NCI-H1417 treated with DMSO at 0.1 percent for 48 hours (cell line): ENCODE results near the gene MCAM.
A peak's percentile ranks its signal among the peaks of the same experiment; 100 is the strongest.

Experiments
- DNase-seq: peaks from one replicate; lab custom pipeline; 2025; lab: John Stamatoyannopoulos, UW

Gene MCAM

DNA sequence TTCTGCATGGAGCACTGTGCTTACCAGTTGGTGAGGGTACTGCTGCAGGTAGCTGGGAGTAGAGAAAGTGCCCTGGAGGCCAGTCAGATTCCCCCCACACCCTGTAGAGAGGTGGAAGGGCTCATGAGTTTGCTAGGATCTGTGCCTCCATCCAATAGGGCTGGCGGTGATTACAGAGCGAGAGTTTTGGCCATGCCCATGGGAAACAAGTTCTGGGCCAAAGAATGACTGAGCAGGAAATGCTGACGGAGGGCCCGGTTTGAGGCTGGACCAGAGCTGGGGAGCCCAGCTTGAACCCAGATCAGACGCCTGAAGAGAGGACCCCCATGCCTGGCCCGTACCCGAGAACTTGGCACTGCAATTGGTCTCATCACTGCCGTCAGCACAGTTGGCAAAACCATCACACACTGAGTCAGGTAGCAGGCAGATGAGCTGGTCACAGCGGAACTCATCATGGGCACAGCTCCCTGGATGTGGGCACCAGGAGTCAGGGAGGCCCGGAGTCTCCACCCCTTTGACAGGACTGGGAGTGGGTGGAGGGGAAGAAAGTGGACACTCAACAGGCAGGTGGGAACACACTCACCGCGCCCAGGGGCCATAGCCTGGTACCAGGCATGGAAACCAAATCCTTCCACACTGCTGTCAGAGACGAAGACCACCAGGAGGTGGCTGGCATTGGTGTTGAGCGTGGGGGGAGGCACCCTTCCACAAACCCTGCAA lies 27.5 kb upstream of the MCAM start:
- no peak for DNase-seq

- DNase-seq, result no peak
Measured at GRCh38 chr11:119343726-119344125, 26.8 kb upstream of the MCAM start.

DNA sequence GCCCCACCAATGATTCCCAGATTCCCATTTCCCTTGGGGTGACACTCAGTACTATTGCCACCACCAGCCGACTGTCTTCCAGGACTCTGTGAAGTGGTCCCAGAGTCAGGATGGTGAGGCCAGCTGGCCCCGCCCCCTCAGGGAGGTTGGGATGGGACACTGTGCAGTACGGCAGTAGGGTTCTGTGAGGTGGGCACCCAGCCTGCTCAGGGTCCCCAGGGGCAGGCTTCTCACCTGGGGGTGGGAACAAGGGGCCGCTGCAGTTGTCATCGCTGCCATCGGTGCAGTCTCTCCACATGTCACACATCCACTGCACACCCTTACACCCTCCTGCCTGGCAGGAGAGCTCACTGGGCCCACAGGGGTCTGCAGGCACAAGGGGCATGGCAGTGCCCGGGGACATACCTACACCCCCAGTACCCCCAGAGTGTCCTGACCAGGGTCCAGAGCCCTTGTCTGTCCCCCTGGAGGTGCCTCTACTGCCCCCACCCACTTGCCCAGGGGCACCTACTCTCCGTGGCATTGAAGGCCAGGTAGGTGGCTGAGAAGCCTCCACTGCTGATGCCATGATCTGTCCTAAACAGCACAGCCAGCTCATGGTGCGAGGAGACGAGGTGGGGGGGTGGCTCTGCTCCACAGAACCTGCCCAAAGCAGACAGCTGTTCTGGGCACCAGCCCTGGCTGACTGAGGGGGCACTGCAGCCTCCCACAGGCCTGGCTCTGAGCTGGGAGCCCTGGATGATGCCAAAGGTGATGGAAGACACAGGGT lies 25.6 kb upstream of the MCAM start:
- DNase-seq, result no peak

- no peak for DNase-seq
Measured at GRCh38 chr11:119342023-119342300, 25.0 kb upstream of the MCAM start.

- DNase-seq, result no peak
Measured at GRCh38 chr11:119341222-119342022, 24.5 kb upstream of the MCAM start.

DNA sequence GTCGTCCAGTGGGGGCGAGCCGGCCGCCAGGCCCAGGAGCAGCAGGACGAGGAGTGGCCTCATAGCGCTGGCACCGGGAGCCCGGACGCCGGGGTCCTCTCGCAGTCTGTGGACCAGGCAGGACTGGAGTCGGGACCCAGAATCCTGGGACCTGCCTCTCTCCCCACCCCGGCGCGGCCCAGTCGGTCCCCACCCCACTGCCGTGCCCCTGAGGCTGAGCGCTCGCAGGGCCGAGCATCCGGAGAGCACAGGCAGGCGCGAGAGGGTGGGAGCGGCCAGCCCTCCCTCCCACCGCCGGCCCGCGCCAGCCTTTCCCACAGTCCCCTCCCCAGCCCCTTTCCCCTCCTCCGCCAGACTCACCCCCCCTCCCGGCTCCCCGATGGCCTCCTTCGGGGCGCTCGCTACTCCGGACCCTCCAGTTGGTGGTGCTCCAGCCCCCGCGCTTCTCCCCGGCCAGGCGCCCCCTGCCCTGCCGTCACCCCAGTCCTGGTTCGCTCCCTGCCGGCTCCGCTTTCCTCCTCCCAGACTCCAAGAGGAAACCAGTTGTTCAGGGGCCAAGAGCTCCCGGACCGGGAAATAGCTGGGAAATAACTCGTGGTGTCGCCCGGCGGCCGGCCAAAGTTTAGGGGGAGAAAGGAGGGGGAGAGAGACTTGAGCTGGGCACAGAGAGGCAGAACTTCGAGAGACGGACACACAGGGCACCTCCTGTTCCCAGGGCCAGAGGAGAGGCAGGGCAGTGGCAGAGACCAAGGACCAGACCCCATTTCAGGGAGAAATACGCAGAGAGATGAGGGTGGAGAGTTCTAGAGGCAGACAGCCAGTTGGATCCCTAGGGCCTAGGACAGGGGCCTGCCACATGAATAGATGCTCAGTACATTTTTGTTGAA lies 23.6 kb upstream of the MCAM start, which contains the start of gene C1QTNF5:
Gene C1QTNF5, minus strand, starts transcription at position 549 of the 887 bp plus-strand sequence. Its CDS starts 486 bp downstream, at position 63.
- no peak for DNase-seq

DNA sequence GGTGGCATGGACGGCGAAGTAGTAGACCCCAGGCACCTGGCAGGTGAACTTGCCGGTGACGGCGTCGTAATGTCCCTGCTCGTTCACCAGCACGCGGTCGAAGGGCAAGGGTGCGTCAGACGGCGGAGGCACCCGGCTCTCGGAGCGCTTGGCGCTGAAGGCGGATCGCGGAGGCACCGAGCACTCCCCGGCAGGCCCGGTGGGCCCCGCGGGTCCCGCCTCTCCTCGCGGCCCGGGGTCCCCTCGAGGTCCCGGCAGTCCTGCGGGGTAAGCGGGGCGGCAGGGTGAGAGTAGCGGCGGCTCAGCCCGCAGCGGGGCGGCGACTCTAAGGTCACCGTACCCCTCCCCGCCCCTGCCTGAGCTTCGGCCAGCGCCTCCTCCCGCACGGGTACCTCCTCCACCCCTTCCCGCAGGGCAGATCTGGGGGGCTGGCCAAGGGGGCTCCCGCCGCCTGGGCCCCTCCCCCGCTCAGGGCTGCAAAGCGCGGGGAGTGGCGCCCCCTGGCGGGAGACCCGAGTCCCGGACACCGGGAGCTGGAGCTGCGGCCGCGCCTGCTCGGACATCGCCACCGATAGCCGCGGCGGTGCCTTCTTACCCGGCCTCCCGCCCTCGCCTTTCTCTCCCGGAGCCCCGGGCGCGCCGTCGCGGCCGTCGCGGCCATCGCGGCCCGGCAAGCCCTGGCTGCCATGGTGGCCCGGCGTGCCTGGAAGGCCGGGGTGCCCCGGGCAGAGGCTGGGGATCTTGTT lies 22.8 kb upstream of the MCAM start:
- no peak for DNase-seq

DNA sequence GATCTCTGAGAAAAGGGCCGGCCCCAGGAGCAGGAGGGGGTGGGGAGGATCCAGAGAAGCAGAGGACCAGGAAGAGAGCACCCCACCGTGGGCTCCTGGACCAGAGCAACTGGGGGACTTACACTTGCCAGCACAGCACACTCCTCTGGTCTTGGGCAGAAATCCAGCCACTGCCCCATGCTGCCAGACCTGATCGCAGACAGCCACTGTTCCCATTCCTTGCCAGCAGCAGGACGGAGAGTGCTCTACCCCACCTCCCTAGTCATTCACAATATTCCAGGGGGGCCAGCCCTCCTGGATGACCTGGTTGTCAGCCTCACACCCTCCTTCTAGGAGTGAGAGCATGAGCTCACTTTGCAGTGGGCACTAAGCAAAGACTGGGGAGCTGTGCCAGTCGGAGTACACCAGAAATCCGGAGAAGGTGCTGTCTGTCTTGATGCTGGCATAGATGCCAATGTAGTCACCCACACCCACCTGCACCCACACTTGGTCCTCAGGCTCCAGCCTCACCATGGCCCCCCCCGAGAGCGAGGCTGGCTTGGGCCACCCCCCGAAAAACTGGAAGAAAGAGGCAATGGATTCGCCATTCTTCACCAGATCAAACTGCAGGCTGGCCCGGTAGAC lies 22.1 kb upstream of the MCAM start:
- DNase-seq, result no peak

DNA sequence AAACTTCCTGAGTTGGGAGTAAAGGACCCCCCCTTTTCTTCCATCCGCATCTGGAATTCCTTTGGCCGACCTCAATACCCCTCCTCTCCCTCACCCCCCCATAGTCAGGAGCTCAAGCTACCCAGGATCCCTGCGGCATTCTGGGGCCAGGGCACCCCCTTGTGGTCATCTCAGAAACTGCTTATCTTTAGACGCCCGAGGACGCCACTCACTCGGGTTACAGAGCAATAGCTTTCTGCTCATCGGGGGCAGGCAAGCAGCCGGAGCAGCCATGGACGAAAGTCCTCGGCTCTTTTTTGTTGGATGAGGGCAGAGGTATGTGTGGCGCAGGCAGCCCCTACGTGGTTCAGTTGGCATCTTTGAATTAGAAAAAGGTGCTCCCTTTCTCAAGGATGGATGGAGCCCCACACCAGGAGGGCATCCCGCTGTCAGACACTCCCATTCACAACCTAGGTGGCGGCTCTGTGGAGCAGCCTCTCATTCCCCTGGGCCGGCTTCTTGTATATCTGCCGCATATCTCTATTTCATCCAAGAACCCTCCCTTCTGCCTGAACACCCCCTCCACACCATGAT lies 21.5 kb upstream of the MCAM start:
- DNase-seq, result no peak

GRCh38 chr11:119337581-119338317 lies 20.8 kb upstream of the MCAM start:
- no peak for DNase-seq

- DNase-seq, result no peak
Measured at GRCh38 chr11:119336744-119337469, 20.0 kb upstream of the MCAM start.

DNA sequence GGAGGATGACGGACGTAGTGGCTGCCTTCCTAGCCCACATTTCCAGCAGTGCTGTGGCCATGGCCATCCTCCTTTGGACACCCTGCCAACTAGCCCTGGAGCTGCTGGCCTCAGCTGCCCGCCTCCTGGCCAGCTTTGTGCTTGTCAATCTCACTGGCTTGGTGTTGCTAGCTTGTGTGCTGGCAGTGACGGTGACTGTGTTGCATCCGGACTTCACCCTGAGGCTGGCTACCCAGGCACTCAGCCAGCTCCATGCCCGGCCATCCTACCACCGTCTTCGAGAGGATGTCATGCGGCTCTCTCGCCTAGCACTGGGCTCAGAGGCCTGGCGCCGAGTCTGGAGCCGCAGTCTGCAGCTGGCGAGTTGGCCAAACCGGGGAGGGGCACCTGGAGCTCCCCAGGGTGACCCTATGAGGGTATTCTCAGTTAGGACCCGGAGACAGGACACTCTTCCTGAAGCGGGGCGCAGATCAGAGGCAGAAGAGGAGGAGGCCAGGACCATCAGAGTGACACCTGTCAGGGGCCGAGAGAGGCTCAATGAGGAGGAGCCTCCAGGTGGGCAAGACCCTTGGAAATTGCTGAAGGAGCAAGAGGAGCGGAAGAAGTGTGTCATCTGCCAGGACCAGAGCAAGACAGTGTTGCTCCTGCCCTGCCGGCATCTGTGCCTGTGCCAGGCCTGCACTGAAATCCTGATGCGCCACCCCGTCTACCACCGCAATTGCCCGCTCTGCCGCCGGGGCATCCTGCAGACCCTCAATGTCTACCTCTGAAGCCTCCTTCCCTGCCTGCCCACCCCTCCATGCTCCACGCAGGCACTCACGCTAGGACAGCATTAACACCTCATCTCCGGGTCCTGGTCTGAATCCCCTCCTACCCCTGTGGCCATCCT lies 19.0 kb upstream of the MCAM start:
- DNase-seq, result no peak

DNA sequence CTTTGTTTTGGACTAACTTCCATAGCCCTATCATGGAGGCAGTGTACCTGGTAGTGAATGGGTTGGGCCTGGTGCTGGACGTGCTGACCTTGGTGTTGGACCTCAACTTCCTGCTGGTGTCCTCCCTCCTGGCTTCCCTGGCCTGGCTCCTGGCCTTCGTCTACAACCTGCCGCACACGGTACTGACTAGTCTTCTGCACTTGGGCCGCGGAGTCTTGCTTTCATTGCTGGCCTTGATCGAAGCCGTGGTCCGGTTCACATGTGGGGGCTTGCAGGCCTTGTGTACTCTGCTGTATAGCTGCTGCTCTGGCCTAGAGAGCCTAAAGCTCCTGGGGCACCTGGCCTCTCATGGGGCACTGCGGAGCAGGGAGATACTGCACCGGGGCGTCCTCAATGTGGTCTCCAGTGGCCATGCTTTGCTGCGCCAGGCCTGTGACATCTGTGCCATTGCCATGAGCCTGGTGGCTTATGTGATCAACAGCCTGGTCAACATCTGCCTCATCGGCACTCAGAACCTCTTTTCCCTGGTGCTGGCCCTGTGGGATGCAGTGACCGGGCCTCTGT lies 18.2 kb upstream of the MCAM start:
- no peak for DNase-seq

DNA sequence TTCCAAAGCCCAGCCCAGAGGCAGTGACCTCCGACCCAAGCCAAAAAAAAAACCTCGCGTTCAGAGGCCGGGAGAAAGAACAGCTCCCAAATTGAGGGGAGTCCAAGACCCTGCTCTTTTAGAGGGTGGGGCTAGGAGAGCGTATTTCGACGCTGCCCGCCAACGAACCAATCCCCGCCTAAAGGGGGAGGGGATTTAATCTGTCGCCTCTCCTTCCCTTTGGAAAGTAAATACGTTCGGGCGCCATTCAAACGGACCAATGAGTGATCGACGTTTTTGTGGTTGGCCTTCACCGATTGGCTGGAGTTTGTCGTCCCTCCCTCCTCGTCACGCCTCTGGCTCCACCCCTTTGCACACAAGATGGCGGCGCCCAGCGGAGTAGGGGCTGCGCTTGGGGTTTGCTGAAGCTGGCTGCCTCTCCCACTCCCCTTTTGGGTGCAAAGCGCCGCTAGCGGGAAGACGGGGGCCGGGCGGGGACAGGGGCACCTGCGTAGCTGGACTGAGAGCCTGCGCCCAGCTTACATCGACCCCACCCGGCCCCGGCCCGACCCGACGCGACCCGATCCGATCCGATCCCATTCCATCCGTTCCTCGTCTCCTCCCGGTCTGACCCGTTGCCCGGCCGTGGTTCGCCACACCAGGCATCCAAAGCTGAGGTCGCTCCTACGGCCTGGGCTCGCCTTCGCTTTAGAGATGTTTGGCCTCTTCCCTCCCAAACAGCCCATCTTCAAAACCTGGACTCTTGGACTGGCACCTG lies 17.4 kb upstream of the MCAM start, which contains the start of gene RNF26:
Gene RNF26, plus strand, starts transcription at position 354 of the 757 bp plus-strand sequence. CDS start 596 bp downstream, outside the sequence.
- DNase-seq, result peak; percentile 94

DNA sequence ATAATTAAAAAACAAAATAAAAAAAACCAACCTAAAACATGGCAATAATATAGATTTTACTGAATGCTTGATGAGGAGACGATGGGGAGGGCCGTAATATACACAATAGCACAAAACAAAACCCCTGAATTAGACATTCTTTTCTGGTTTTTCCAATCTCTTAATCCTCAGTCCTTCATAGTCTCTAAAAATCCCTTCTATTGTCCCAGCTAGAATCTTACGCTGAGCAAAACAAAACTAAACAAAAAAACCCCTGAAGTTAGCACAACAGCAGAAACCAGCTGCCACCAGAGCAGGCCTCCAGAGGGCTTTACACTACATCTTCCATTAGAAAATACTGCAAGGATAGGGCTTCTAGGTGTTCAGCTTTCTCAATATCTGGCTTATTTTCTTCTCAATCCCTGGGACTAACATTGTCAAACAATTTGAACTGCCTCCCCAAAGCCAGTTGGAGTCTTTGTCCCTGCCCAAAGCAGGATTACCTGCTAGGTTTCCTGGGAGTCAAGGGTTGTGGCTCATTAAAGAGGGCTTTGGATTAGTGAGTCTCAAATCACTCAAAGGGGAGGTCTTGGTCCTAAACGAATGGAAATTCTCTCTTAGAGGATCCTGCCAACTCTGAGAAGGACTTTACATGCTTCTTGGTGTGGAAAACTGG lies 15.3 kb upstream of the MCAM start:
- DNase-seq, result no peak

- no peak for DNase-seq
Measured at GRCh38 chr11:119330237-119330636, 13.3 kb upstream of the MCAM start.
